IMR-90 (cell line): ENCODE results near the gene SLC29A3. TPM values are rescaled to one million over a fixed set of nuclear protein-coding genes. Genes with fewer than 3 reads are reported as not detected.

Experiments used
- ATAC-seq: fragments of 200-7000 bp; cut with Tn5 transposase; 2 replicates; pipeline ENCODE4 v1.9.1; 2020; ENCODE audit warnings: low read depth, mild to moderate bottlenecking, moderate library complexity
- BruUV-seq: library from RNA; stranded (reverse); fragments of 400-500 nt; replicated peaks from 2 replicates; lab custom pipeline; 2021; lab: Mats Ljungman, UMichigan
- CTCF ChIA-PET: fragments of 300-600 bp; formaldehyde crosslinking; extraction: SDS; loops from one replicate; lab custom pipeline; 2021; ENCODE audit warnings: antibody characterized with exemption; lab: Yijun Ruan, JAX
- POLR2A ChIA-PET: fragments of 300-600 bp; sonication (Branson Sonifier 250); formaldehyde crosslinking; loops from one replicate; lab custom pipeline; 2022; ENCODE audit warnings: antibody characterized with exemption; ENCODE audit not compliant: unreplicated experiment; lab: Charles Lee
- DNase-seq: peaks from one replicate; pipeline ENCODE4 v3.0.0; 2013
- H2AFZ ChIP-seq: replicated peaks from 2 replicates; pipeline ENCODE3; 2013; ENCODE audit warnings: low read length, mild to moderate bottlenecking; ENCODE audit not compliant: poor library complexity
- H2AK5ac ChIP-seq: 2 replicates; pipeline ENCODE4 v1.6.1; 2013; ENCODE audit warnings: low read depth, low read length, inconsistent platforms
- H2AK9ac ChIP-seq: replicated peaks from 2 replicates; pipeline ENCODE3; 2013; ENCODE audit warnings: mild to moderate bottlenecking, low read depth, low read length, moderate library complexity; ENCODE audit not compliant: poor library complexity
- H2BK120ac ChIP-seq: 2 replicates; pipeline ENCODE4 v1.6.1; 2013; ENCODE audit warnings: low read depth, low read length, inconsistent platforms
- H2BK15ac ChIP-seq: 3 replicates; pipeline ENCODE4 v1.6.1; 2013; ENCODE audit warnings: low read depth, low read length, inconsistent platforms
- H2BK20ac ChIP-seq: 2 replicates; pipeline ENCODE4 v1.6.1; 2013; ENCODE audit warnings: low read depth, mild to moderate bottlenecking, inconsistent platforms, low read length, moderate library complexity
- H2BK5ac ChIP-seq: 2 replicates; pipeline ENCODE4 v1.6.1; 2013; ENCODE audit warnings: mild to moderate bottlenecking, low read depth, low read length, inconsistent platforms; ENCODE audit not compliant: poor library complexity, severe bottlenecking
- H3K14ac ChIP-seq: replicated peaks from 2 replicates; pipeline ENCODE4 v1.6.1; 2013; ENCODE audit warnings: low read depth, low read length, inconsistent platforms
- H3K18ac ChIP-seq: 2 replicates; pipeline ENCODE4 v1.6.1; 2013; ENCODE audit warnings: low read depth, low read length, control low read depth
- H3K23ac ChIP-seq: 2 replicates; pipeline ENCODE4 v1.6.1; 2013; ENCODE audit warnings: low read depth, low read length, inconsistent platforms
- H3K27ac ChIP-seq: 2 replicates; pipeline ENCODE4 v1.5.1; 2013; ENCODE audit warnings: mild to moderate bottlenecking, control low read depth, low read length; ENCODE audit not compliant: insufficient read depth
- H3K27me3 ChIP-seq: 2 replicates; pipeline ENCODE4 v1.6.1; 2013; ENCODE audit warnings: low read length; ENCODE audit not compliant: control insufficient read depth, insufficient read depth
- H3K36me3 ChIP-seq: 2 replicates; pipeline ENCODE4 v1.6.1; 2013; ENCODE audit warnings: low read length, mixed read lengths; ENCODE audit not compliant: control insufficient read depth, insufficient read depth
- H3K4ac ChIP-seq: 2 replicates; pipeline ENCODE4 v1.6.1; 2013; ENCODE audit warnings: low read depth, low read length, inconsistent platforms
- H3K4me1 ChIP-seq: 2 replicates; pipeline ENCODE4 v1.6.1; 2013; ENCODE audit warnings: low read length, mixed read lengths; ENCODE audit not compliant: control insufficient read depth, insufficient read depth
- H3K4me2 ChIP-seq: 2 replicates; pipeline ENCODE4 v1.6.1; 2013; ENCODE audit warnings: low read depth, mild to moderate bottlenecking, control low read depth, low read length, moderate library complexity
- H3K4me3 ChIP-seq: 2 replicates; pipeline ENCODE4 v1.5.1; 2013; ENCODE audit warnings: low read depth, mild to moderate bottlenecking, control low read depth, low read length, moderate library complexity; ENCODE audit not compliant: insufficient read depth
- H3K56ac ChIP-seq: 2 replicates; pipeline ENCODE4 v1.6.1; 2013; ENCODE audit warnings: low read length, inconsistent platforms; ENCODE audit not compliant: insufficient read depth; ENCODE audit errors: extremely low read depth
- H3K79me1 ChIP-seq, 2 experiments: 2 replicates each; pipeline ENCODE4 v1.6.1; 2013; ENCODE audit warnings: low read length in 2 of 2, inconsistent platforms in 1 of 2, low read depth in 1 of 2
- H3K9ac ChIP-seq: 2 replicates; pipeline ENCODE4 v1.6.1; 2013; ENCODE audit warnings: low read depth, low read length, control low read depth
- H3K9me1 ChIP-seq: 2 replicates; pipeline ENCODE4 v1.6.1; 2013; ENCODE audit warnings: low read length, inconsistent platforms; ENCODE audit not compliant: insufficient read depth
- H3K9me3 ChIP-seq: 2 replicates; pipeline ENCODE4 v1.6.1; 2013; ENCODE audit warnings: low read length; ENCODE audit not compliant: control insufficient read depth, insufficient read depth
- H4K20me1 ChIP-seq: 2 replicates; pipeline ENCODE4 v1.6.1; 2013; ENCODE audit warnings: low read length, inconsistent platforms; ENCODE audit not compliant: insufficient read depth
- H4K5ac ChIP-seq: 2 replicates; pipeline ENCODE4 v1.6.1; 2013; ENCODE audit warnings: mild to moderate bottlenecking, low read depth, low read length, control low read depth
- H4K8ac ChIP-seq, 2 experiments: 2 replicates each; pipeline ENCODE4 v1.6.1; 2013; ENCODE audit warnings: low read depth in 2 of 2, low read length in 2 of 2, control low read depth in 1 of 2, inconsistent platforms in 1 of 2
- H4K91ac ChIP-seq: 2 replicates; pipeline ENCODE4 v1.6.1; 2013; ENCODE audit warnings: low read depth, low read length, inconsistent platforms; ENCODE audit not compliant: insufficient read depth
- CEBPB ChIP-seq: IDR thresholded peaks from 2 replicates; pipeline ENCODE4 v1.6.1; 2012; ENCODE audit warnings: low read depth, low read length, improper control_type of control experiment
- CHD1 ChIP-seq: IDR thresholded peaks from 2 replicates; pipeline ENCODE4 v1.6.1; 2012; ENCODE audit warnings: low read depth, low read length, improper control_type of control experiment
- FOS ChIP-seq: fragments of 150-350 bp; IDR thresholded peaks from 2 replicates; pipeline ENCODE4 v1.6.1; 2016; ENCODE audit warnings: low read depth, low read length
- POLR2A ChIP-seq: IDR thresholded peaks from 2 replicates; pipeline ENCODE4 v1.6.1; 2012; ENCODE audit warnings: mild to moderate bottlenecking, low read depth, low read length
- RAD21 ChIP-seq: IDR thresholded peaks from 2 replicates; pipeline ENCODE4 v1.6.1; 2012; ENCODE audit warnings: low read length, improper control_type of control experiment
- RFX5 ChIP-seq: IDR thresholded peaks from 2 replicates; pipeline ENCODE4 v1.8.0; 2012; ENCODE audit warnings: low read depth, mild to moderate bottlenecking, low read length, moderate library complexity
- SMC3 ChIP-seq: fragments of 150-350 bp; IDR thresholded peaks from 2 replicates; pipeline ENCODE4 v1.6.1; 2016; ENCODE audit warnings: low read depth, mild to moderate bottlenecking, antibody characterized with exemption, low read length, moderate library complexity
- WGBS, 2 experiments: methylation state at CpG; one replicate each; pipeline versions ENCODE4 v1.1.5 to v1.1.7; 2013; ENCODE audit warnings: missing lambda C conversion rate in 2 of 2; ENCODE audit not compliant: insufficient read length in 1 of 2; ENCODE audit errors: extremely low coverage in 2 of 2; 5-methylcytosine and 5-hydroxymethylcytosine counted together
- dilution Hi-C: fragments of 300-500 bp; cut with HindIII; formaldehyde crosslinking; loops from one replicate; pipeline ENCODE4 v1.14.3; 2018; ENCODE audit warnings: low sequenced_read_pairs; ENCODE audit not compliant: unreplicated experiment
- in situ Hi-C: fragments of 300-500 bp; cut with MboI; formaldehyde crosslinking; loops from 3 replicates; pipeline ENCODE4 v1.14.3; 2019; ENCODE audit warnings: low sequenced_read_pairs, inconsistent platforms, mixed read lengths
- intact Hi-C: fragments of 100-400 bp; cut with micrococcal nuclease; formaldehyde crosslinking; loops from 2 replicates; pipeline ENCODE4 v1.10.0; 2022
- polyA plus RNA-seq, 3 experiments: library from polyadenylated mRNA; depleted of rRNA; stranded (reverse); fragments of >200 nt; gene quantifications; 2 replicates each; pipeline ENCODE4 v1.2.3, GENCODE V29; 2012; ENCODE audit warnings: low replicate concordance in 1 of 3
- total RNA-seq: library from RNA; depleted of rRNA; stranded (reverse); fragments of >200 nt; gene quantifications from 2 replicates; pipeline ENCODE4 v1.2.3, GENCODE V29; 2012
- TF ChIP-seq, protein P1 (sequence below): fragments of 150-350 bp; IDR thresholded peaks from 2 replicates; pipeline ENCODE4 v1.6.1; 2016; ENCODE audit warnings: low read depth, mild to moderate bottlenecking, low read length, moderate library complexity, borderline replicate concordance

The SLC29A3 gene
- total and polyA plus RNA-seq, 2 of the 4 experiments (the other 2 are of a cell fraction): 0.72 to 3.0 TPM

DNA sequence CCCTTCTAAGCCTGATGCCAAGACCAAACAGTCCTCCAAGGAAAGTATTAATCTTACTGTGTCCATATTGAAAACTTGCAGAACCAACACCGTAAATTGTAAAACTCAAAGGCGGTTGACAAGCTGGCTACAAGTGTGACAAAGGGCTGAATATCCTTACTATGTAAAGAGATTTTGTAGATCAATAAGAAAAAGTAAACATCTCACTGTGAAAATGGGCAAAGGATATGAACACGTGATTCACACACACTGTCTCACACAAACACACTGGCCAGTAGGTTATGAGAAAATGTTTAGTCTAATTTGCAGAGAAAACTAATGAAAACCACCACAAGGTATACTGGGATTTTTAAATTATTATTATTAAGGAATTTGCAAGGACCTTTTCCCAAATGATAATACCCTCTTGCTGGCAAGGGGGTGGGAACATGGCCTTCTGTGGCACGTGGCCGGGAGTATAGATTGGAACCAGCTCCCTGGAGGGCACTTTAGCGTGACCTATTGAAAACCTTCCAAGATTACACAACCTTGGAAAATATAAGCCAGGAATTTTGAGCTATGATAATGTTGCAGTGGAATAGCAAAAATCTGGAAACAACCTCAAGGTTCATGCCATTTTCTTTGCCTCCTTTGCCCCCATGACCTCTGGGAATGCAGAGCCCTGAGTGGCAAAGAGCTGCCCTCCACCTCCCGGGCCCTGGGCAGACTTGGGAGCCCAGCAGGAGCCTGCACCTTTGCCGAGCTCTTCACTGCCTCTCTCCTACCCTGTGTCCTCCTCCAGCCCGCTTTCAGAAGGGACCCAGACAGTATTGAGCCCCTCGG is 26.2 kb upstream of the SLC29A3 start:
- Histone ChIP-seq H3K9me3 (no peaks in the 10 kb centered on the region), H2BK15ac (no peak overlapping the region), H2BK5ac (no peak overlapping the region), H3K79me1 (no peaks in the 10 kb centered on the region), H3K4ac (no peak overlapping the region), H3K4me1 (no peaks in the 10 kb centered on the region; the same call in 1 of the 2 replicates), H4K5ac (no peak overlapping the region), H4K91ac (no peak overlapping the region), H2AFZ (no peak overlapping the region), H2BK20ac (no peak overlapping the region), H3K18ac (no peak overlapping the region), H3K36me3 (peaks cover 3% of the 10 kb centered on the region; the same call in 1 of the 2 replicates), H3K4me2 (no peak overlapping the region), H2BK120ac (no peak overlapping the region), H3K27ac (no peak overlapping the region), H3K14ac (no peak overlapping the region), H3K9ac (no peak overlapping the region), H3K27me3 (no peaks in the 10 kb centered on the region), H4K20me1 (no peaks in the 10 kb centered on the region), H2AK9ac (no peak overlapping the region), H3K56ac (no peak overlapping the region), H4K8ac (no peak overlapping the region), H3K4me3 (no peak overlapping the region), H3K23ac (no peak overlapping the region), H2AK5ac (no peak overlapping the region), H3K9me1 (no peaks in the 10 kb centered on the region)
- 67% methylated on average over 1 of the region's 10 CpGs; no CpG with 5 or more reads in 1 of the 2 experiments for WGBS, 2 experiments
- ChIA-PET POLR2A (no interaction called here), CTCF (interaction anchor here (0.7 kb wide), 1 partner anchor 8 kb away, joined by 4 read pairs; no protein-coding TSS in a partner anchor)
- BruUV-seq: no TSS peak
- ATAC-seq: no peak
- dilution Hi-C loops (no loop called here), in situ Hi-C loops (no loop called here), intact Hi-C loops (no loop called here)
- TF ChIP-seq POLR2A (no peak), CHD1 (no peak), RAD21 (no peak), SMC3 (no peak), CEBPB (no peak), RFX5 (no peak), FOS (no peak)
- TF ChIP-seq, protein P1, sequence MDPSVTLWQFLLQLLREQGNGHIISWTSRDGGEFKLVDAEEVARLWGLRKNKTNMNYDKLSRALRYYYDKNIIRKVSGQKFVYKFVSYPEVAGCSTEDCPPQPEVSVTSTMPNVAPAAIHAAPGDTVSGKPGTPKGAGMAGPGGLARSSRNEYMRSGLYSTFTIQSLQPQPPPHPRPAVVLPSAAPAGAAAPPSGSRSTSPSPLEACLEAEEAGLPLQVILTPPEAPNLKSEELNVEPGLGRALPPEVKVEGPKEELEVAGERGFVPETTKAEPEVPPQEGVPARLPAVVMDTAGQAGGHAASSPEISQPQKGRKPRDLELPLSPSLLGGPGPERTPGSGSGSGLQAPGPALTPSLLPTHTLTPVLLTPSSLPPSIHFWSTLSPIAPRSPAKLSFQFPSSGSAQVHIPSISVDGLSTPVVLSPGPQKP: no peak
- DNase-seq: no peak
